ENCODE measurements around the gene THAP7. TPM values are rescaled to one million over a fixed set of nuclear protein-coding genes. Genes with fewer than 3 reads are reported as not detected.

Gene THAP7
- total and polyA plus RNA-seq, 9 of the 15 experiments (the other 6 are each of a cell fraction or from before 2014, with no cell fraction given), result 7.9 to 263 (median 84.1) TPM

DNA sequence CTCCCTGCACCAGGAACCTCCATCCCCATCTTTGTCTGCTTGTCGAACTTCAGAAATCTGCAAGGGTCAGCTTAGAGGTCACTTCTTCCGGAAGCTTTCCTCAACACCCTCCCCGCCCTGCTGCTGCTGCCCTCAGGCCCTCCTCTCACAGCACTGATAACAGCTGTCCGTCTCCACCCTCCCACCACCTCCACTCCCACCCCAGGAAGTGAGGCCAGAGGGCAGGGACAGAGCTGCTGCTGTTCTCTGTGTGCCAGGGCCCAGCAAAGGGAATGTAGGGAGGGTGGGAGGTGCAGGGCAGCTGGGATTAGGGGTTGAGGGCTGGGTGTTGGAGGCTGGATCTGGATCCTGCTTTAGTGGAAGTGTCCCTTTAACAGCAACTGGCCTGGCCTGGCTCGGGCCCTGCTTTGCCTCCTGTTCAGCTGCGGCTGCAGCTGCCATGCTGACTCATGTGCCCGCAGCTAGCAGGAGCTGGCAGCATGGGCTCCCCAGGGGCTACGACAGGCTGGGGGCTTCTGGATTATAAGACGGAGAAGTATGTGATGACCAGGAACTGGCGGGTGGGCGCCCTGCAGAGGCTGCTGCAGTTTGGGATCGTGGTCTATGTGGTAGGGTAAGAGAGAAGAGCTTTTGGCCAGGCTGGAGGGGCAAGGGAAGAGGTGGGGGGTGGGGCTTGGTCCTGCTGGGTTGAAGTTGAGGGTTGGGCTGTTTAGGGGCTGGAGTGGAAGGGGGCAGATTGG is 13.0 kb upstream of the THAP7 start, which contains the start of gene P2RX6 (continued):
- TF ChIP-seq CEBPZ (IDR thresholded peaks at IDR 0.05; ENCODE audit: borderline replicate concordance, low read depth, low read length) (0 out of 2 replicates have a peak, but pooled peaks have one; percentile 4), ZBTB33 (CRISPR knock-in tag; IDR thresholded peaks at IDR 0.05) (no peak), EP400 (IDR thresholded peaks at IDR 0.05) (no peak), HDGF (IDR thresholded peaks at IDR 0.05) (no peak), NFXL1 (CRISPR knock-in tag; IDR thresholded peaks at IDR 0.05) (no peak)
- TF ChIP-seq, protein P1, sequence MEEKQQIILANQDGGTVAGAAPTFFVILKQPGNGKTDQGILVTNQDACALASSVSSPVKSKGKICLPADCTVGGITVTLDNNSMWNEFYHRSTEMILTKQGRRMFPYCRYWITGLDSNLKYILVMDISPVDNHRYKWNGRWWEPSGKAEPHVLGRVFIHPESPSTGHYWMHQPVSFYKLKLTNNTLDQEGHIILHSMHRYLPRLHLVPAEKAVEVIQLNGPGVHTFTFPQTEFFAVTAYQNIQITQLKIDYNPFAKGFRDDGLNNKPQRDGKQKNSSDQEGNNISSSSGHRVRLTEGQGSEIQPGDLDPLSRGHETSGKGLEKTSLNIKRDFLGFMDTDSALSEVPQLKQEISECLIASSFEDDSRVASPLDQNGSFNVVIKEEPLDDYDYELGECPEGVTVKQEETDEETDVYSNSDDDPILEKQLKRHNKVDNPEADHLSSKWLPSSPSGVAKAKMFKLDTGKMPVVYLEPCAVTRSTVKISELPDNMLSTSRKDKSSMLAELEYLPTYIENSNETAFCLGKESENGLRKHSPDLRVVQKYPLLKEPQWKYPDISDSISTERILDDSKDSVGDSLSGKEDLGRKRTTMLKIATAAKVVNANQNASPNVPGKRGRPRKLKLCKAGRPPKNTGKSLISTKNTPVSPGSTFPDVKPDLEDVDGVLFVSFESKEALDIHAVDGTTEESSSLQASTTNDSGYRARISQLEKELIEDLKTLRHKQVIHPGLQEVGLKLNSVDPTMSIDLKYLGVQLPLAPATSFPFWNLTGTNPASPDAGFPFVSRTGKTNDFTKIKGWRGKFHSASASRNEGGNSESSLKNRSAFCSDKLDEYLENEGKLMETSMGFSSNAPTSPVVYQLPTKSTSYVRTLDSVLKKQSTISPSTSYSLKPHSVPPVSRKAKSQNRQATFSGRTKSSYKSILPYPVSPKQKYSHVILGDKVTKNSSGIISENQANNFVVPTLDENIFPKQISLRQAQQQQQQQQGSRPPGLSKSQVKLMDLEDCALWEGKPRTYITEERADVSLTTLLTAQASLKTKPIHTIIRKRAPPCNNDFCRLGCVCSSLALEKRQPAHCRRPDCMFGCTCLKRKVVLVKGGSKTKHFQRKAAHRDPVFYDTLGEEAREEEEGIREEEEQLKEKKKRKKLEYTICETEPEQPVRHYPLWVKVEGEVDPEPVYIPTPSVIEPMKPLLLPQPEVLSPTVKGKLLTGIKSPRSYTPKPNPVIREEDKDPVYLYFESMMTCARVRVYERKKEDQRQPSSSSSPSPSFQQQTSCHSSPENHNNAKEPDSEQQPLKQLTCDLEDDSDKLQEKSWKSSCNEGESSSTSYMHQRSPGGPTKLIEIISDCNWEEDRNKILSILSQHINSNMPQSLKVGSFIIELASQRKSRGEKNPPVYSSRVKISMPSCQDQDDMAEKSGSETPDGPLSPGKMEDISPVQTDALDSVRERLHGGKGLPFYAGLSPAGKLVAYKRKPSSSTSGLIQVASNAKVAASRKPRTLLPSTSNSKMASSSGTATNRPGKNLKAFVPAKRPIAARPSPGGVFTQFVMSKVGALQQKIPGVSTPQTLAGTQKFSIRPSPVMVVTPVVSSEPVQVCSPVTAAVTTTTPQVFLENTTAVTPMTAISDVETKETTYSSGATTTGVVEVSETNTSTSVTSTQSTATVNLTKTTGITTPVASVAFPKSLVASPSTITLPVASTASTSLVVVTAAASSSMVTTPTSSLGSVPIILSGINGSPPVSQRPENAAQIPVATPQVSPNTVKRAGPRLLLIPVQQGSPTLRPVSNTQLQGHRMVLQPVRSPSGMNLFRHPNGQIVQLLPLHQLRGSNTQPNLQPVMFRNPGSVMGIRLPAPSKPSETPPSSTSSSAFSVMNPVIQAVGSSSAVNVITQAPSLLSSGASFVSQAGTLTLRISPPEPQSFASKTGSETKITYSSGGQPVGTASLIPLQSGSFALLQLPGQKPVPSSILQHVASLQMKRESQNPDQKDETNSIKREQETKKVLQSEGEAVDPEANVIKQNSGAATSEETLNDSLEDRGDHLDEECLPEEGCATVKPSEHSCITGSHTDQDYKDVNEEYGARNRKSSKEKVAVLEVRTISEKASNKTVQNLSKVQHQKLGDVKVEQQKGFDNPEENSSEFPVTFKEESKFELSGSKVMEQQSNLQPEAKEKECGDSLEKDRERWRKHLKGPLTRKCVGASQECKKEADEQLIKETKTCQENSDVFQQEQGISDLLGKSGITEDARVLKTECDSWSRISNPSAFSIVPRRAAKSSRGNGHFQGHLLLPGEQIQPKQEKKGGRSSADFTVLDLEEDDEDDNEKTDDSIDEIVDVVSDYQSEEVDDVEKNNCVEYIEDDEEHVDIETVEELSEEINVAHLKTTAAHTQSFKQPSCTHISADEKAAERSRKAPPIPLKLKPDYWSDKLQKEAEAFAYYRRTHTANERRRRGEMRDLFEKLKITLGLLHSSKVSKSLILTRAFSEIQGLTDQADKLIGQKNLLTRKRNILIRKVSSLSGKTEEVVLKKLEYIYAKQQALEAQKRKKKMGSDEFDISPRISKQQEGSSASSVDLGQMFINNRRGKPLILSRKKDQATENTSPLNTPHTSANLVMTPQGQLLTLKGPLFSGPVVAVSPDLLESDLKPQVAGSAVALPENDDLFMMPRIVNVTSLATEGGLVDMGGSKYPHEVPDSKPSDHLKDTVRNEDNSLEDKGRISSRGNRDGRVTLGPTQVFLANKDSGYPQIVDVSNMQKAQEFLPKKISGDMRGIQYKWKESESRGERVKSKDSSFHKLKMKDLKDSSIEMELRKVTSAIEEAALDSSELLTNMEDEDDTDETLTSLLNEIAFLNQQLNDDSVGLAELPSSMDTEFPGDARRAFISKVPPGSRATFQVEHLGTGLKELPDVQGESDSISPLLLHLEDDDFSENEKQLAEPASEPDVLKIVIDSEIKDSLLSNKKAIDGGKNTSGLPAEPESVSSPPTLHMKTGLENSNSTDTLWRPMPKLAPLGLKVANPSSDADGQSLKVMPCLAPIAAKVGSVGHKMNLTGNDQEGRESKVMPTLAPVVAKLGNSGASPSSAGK (IDR thresholded peaks at IDR 0.05), result no peak
- TF ChIP-seq, protein P2, sequence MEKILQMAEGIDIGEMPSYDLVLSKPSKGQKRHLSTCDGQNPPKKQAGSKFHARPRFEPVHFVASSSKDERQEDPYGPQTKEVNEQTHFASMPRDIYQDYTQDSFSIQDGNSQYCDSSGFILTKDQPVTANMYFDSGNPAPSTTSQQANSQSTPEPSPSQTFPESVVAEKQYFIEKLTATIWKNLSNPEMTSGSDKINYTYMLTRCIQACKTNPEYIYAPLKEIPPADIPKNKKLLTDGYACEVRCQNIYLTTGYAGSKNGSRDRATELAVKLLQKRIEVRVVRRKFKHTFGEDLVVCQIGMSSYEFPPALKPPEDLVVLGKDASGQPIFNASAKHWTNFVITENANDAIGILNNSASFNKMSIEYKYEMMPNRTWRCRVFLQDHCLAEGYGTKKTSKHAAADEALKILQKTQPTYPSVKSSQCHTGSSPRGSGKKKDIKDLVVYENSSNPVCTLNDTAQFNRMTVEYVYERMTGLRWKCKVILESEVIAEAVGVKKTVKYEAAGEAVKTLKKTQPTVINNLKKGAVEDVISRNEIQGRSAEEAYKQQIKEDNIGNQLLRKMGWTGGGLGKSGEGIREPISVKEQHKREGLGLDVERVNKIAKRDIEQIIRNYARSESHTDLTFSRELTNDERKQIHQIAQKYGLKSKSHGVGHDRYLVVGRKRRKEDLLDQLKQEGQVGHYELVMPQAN (IDR thresholded peaks at IDR 0.05; ENCODE audit: borderline replicate concordance), result no peak
